DND-41 (cell line): ENCODE data around the gene PEA15.
A peak's percentile ranks its signal among the peaks of the same experiment; 100 is the strongest.

Experiments used
- ATAC-seq: fragments of 200-7000 bp; cut with Tn5 transposase; 3 replicates; pipeline ENCODE4 v1.9.1; 2021; ENCODE audit warnings: low read depth; ENCODE audit not compliant: insufficient read depth
- DNase-seq: peaks from one replicate; pipeline ENCODE4 v3.0.0-alpha.2; 2020
- H2AFZ ChIP-seq: 2 replicates; pipeline ENCODE4 v1.6.0; 2012; ENCODE audit warnings: low read depth, low read length
- H3K27ac ChIP-seq: 2 replicates; pipeline ENCODE4 v1.5.1; 2012; ENCODE audit warnings: low read length, inconsistent platforms
- H3K27me3 ChIP-seq: fragments of 200-600 bp; sonication (generic); 2 replicates; pipeline ENCODE4 v1.6.0; 2012; ENCODE audit warnings: low read length, mild to moderate bottlenecking, inconsistent platforms; ENCODE audit not compliant: insufficient read depth, poor library complexity
- H3K36me3 ChIP-seq: 2 replicates; pipeline ENCODE4 v1.5.1; 2012; ENCODE audit warnings: low read length, inconsistent platforms; ENCODE audit not compliant: insufficient read depth
- H3K4me1 ChIP-seq: 2 replicates; pipeline ENCODE4 v1.5.1; 2012; ENCODE audit warnings: mild to moderate bottlenecking, low read length; ENCODE audit not compliant: insufficient read depth
- H3K4me2 ChIP-seq: 2 replicates; pipeline ENCODE4 v1.6.0; 2012; ENCODE audit warnings: mild to moderate bottlenecking, moderate library complexity, low read length, inconsistent platforms; ENCODE audit not compliant: insufficient read depth
- H3K4me3 ChIP-seq, 2 experiments: fragments of 200-600 bp in 1 of 2; shearing (Covaris generic) in 1 of 2; 2 replicates each; pipeline ENCODE4 v1.5.1; 2012 to 2016; ENCODE audit warnings: inconsistent platforms in 2 of 2, low read length in 2 of 2, mild to moderate bottlenecking in 2 of 2, low read depth in 1 of 2, moderate library complexity in 1 of 2
- H3K79me2 ChIP-seq: 2 replicates; pipeline ENCODE4 v1.6.0; 2012; ENCODE audit warnings: low read length, inconsistent platforms; ENCODE audit not compliant: insufficient read depth
- H3K9ac ChIP-seq: 2 replicates; pipeline ENCODE4 v1.6.0; 2012; ENCODE audit warnings: low read depth, mild to moderate bottlenecking, inconsistent platforms, low read length, moderate library complexity
- H3K9me3 ChIP-seq: 2 replicates; pipeline ENCODE4 v1.5.1; 2012; ENCODE audit warnings: low read length, moderate library complexity, mild to moderate bottlenecking, inconsistent platforms; ENCODE audit not compliant: insufficient read depth, severe bottlenecking
- H4K20me1 ChIP-seq: 2 replicates; pipeline ENCODE4 v1.6.0; 2012; ENCODE audit warnings: low read length; ENCODE audit not compliant: insufficient read depth
- EZH2 ChIP-seq: IDR thresholded peaks from 3 replicates; pipeline ENCODE4 v1.6.1; 2012; ENCODE audit warnings: borderline replicate concordance, low read depth, mild to moderate bottlenecking, moderate library complexity, low read length, inconsistent platforms; ENCODE audit not compliant: severe bottlenecking
- TF ChIP-seq, protein P1 (sequence below): IDR thresholded peaks from 2 replicates; pipeline ENCODE4 v1.5.1; 2012; ENCODE audit warnings: borderline replicate concordance, low read length, moderate library complexity, mild to moderate bottlenecking; ENCODE audit not compliant: poor library complexity, severe bottlenecking; ENCODE audit errors: extremely low read depth

The PEA15 gene

GRCh38 chr1:160188341-160188740 is 16.8 kb upstream of the PEA15 start:
- no peak overlapping the region for H3K27ac ChIP-seq
- H3K4me1 ChIP-seq: no peaks in the 10 kb centered on the region
- no peak overlapping the region for H3K4me2 ChIP-seq
- no peak for TF ChIP-seq EZH2
- TF ChIP-seq, protein P1, sequence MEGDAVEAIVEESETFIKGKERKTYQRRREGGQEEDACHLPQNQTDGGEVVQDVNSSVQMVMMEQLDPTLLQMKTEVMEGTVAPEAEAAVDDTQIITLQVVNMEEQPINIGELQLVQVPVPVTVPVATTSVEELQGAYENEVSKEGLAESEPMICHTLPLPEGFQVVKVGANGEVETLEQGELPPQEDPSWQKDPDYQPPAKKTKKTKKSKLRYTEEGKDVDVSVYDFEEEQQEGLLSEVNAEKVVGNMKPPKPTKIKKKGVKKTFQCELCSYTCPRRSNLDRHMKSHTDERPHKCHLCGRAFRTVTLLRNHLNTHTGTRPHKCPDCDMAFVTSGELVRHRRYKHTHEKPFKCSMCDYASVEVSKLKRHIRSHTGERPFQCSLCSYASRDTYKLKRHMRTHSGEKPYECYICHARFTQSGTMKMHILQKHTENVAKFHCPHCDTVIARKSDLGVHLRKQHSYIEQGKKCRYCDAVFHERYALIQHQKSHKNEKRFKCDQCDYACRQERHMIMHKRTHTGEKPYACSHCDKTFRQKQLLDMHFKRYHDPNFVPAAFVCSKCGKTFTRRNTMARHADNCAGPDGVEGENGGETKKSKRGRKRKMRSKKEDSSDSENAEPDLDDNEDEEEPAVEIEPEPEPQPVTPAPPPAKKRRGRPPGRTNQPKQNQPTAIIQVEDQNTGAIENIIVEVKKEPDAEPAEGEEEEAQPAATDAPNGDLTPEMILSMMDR: no peak
- ATAC-seq: no peak
- H4K20me1 ChIP-seq: no peaks in the 10 kb centered on the region
- H3K9ac ChIP-seq: no peak overlapping the region
- H3K79me2 ChIP-seq: no peaks in the 10 kb centered on the region
- 0 out of 2 replicates have a peak overlapping the region, but pooled peaks have one; percentile 5 for H2AFZ ChIP-seq
- H3K27me3 ChIP-seq: peaks cover 5% of the 10 kb centered on the region
- no peak for DNase-seq
- no peak overlapping the region for H3K4me3 ChIP-seq
- no peaks in the 10 kb centered on the region for H3K36me3 ChIP-seq
- H3K9me3 ChIP-seq: no peaks in the 10 kb centered on the region

GRCh38 chr1:160189649-160190625 is 15.2 kb upstream of the PEA15 start, which contains the start of gene CASQ1:
TSS of gene CASQ1 (plus strand) at chr1:160190575. CDS start at chr1:160190752, 177 bp downstream.
- no peaks in the 10 kb centered on the region for H4K20me1 ChIP-seq
- H3K79me2 ChIP-seq: no peaks in the 10 kb centered on the region
- no peak within 1 kb of the TSS for H3K4me2 ChIP-seq
- no peaks in the 10 kb centered on the region for H3K4me1 ChIP-seq
- TF ChIP-seq EZH2: no peak
- H3K4me3 ChIP-seq: no peak within 1 kb of the TSS
- DNase-seq (no peak), ATAC-seq (no peak)
- H3K36me3 ChIP-seq: no peaks in the 10 kb centered on the region
- H3K27me3 ChIP-seq: peaks cover 3% of the 10 kb centered on the region
- H3K27ac ChIP-seq: no peak within 1 kb of the TSS
- H2AFZ ChIP-seq: no peak within 1 kb of the TSS
- no peak within 1 kb of the TSS for H3K9ac ChIP-seq
- H3K9me3 ChIP-seq: no peaks in the 10 kb centered on the region

DNA sequence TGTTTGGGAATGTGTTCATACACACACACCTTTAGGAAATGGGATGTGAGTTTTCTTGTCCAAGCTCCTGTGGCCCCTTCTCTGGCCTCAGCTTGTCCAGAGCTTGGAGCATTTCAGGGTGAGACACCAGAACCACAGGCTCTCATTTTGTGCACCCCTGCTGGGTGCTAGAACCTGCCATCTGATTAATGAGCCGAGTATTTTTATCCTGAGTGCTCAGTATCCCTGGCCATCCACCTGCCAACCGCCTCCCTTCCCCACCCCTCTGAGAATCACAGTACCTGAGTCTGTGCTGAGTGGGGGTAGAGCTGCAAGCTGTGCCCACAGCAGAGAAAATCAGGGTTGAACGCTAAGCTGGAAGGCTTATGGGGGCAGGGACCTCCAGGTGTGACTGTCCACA is 13.4 kb upstream of the PEA15 start:
- Histone ChIP-seq H3K79me2 (no peaks in the 10 kb centered on the region), H3K36me3 (no peaks in the 10 kb centered on the region), H2AFZ (no peak overlapping the region), H4K20me1 (no peaks in the 10 kb centered on the region), H3K4me1 (no peaks in the 10 kb centered on the region), H3K9ac (no peak overlapping the region), H3K9me3 (no peaks in the 10 kb centered on the region), H3K4me3 (no peak overlapping the region), H3K4me2 (no peak overlapping the region), H3K27ac (no peak overlapping the region), H3K27me3 (peaks cover 6% of the 10 kb centered on the region)
- ATAC-seq: no peak
- DNase-seq: no peak
- no peak for TF ChIP-seq EZH2
- TF ChIP-seq, protein P1: no peak

DNA sequence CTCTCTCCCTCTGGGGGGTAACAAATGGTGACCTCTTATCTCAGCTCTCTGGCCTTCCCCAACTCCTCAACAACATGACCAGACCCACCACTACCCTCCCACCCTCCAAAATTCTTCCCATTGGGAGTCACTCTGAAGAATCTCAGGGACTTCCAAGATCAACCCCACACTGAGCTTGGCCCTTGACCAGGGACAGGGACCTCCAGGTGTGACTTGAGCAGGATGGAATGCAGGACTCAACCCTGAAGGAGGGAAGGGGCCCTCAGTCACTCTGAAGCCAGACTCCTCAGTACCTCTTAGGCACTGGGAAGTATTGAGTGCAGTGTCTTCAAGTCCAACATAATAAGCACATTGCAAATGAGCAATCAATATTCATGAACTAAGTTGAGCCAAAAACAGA is 12.9 kb upstream of the PEA15 start:
- Histone ChIP-seq H3K9me3 (no peaks in the 10 kb centered on the region), H3K4me1 (no peaks in the 10 kb centered on the region), H3K9ac (no peak overlapping the region), H3K27ac (no peak overlapping the region), H3K27me3 (peaks cover 4% of the 10 kb centered on the region), H3K4me3 (no peak overlapping the region), H4K20me1 (no peaks in the 10 kb centered on the region), H3K79me2 (no peaks in the 10 kb centered on the region), H3K4me2 (no peak overlapping the region), H3K36me3 (no peaks in the 10 kb centered on the region), H2AFZ (no peak overlapping the region)
- DNase-seq: no peak
- ATAC-seq: no peak
- no peak for TF ChIP-seq EZH2
- TF ChIP-seq, protein P1: no peak
